Liver (tissue), 9 donors: ENCODE results near the gene VMAC. TPM values are rescaled to one million over a fixed set of nuclear protein-coding genes. Genes with fewer than 3 reads are reported as not detected.

Experiments
- DNase-seq: peaks from one replicate; pipeline ENCODE4 v3.0.0-alpha.2; 2017; ENCODE audit warnings: low spot score
- H3K27ac ChIP-seq, 2 donors: one replicate each; pipeline ENCODE4 v1.7.0; 2013; ENCODE audit warnings: inconsistent platforms in 2 of 2, low read length in 2 of 2, control low read depth in 1 of 2, low read depth in 1 of 2, mild to moderate bottlenecking in 1 of 2
- H3K27me3 ChIP-seq, 4 donors: one replicate each; pipeline versions ENCODE4 v1.6.1 to v1.7.0; 2013; ENCODE audit warnings: low read length in 3 of 4, inconsistent platforms in 1 of 4, mild to moderate bottlenecking in 1 of 4, moderate library complexity in 1 of 4; ENCODE audit not compliant: control insufficient read depth in 4 of 4, insufficient read depth in 4 of 4
- H3K36me3 ChIP-seq, 4 donors: one replicate each; pipeline versions ENCODE4 v1.6.1 to v1.7.0; 2013; ENCODE audit warnings: low read length in 3 of 4, mild to moderate bottlenecking in 3 of 4, low read depth in 1 of 4, moderate library complexity in 1 of 4; ENCODE audit not compliant: control insufficient read depth in 4 of 4, insufficient read depth in 3 of 4
- H3K4me1 ChIP-seq, 4 donors: one replicate each; pipeline versions ENCODE4 v1.6.1 to v1.7.0; 2013; ENCODE audit warnings: low read length in 3 of 4, mild to moderate bottlenecking in 3 of 4, moderate library complexity in 1 of 4; ENCODE audit not compliant: control insufficient read depth in 4 of 4, insufficient read depth in 4 of 4
- H3K4me3 ChIP-seq, 3 donors: one replicate each; pipeline versions ENCODE4 v1.6.1 to v1.7.0; 2013; ENCODE audit warnings: low read length in 3 of 3, control low read depth in 1 of 3, low read depth in 1 of 3, mild to moderate bottlenecking in 1 of 3
- H3K9ac ChIP-seq, 2 donors: one replicate each; pipeline ENCODE4 v1.7.0; 2013; ENCODE audit warnings: low read length in 2 of 2, mild to moderate bottlenecking in 2 of 2, moderate library complexity in 2 of 2, control low read depth in 1 of 2, low read depth in 1 of 2
- H3K9me3 ChIP-seq, 4 donors: one replicate each; pipeline versions ENCODE4 v1.6.1 to v1.7.0; 2013; ENCODE audit warnings: low read length in 3 of 4; ENCODE audit not compliant: control insufficient read depth in 4 of 4
- CTCF ChIP-seq: fragments of 150-350 bp; IDR thresholded peaks from 2 replicates; pipeline ENCODE4 v1.5.1; 2017; ENCODE audit warnings: improper control_type of control experiment, low read depth, low read length; ENCODE audit not compliant: missing input control
- FOXA1 ChIP-seq: IDR thresholded peaks from 2 replicates; pipeline ENCODE4 v1.6.1; 2016; ENCODE audit warnings: antibody characterized with exemption
- FOXA2 ChIP-seq: IDR thresholded peaks from 2 replicates; pipeline ENCODE4 v1.6.1; 2016; ENCODE audit warnings: antibody characterized with exemption
- GABPA ChIP-seq, 2 donors: IDR thresholded peaks in 1 of 2; conservative IDR thresholded peaks in 1 of 2; 2 replicates each; pipeline ENCODE4 v1.6.1; 2016; ENCODE audit warnings: antibody characterized with exemption in 2 of 2, mild to moderate bottlenecking in 1 of 2, moderate library complexity in 1 of 2
- HNF4A ChIP-seq, 2 donors: conservative IDR thresholded peaks; 2 replicates each; pipeline ENCODE4 v1.6.1; 2016; ENCODE audit warnings: antibody characterized with exemption in 2 of 2, mild to moderate bottlenecking in 2 of 2
- HNF4G ChIP-seq: IDR thresholded peaks from 2 replicates; pipeline ENCODE4 v1.6.1; 2016; ENCODE audit warnings: antibody characterized with exemption
- JUND ChIP-seq, 2 donors: IDR thresholded peaks; 2 replicates each; pipeline ENCODE4 v1.6.1; 2016; ENCODE audit warnings: antibody characterized with exemption in 2 of 2
- MAX ChIP-seq: IDR thresholded peaks from 2 replicates; pipeline ENCODE4 v1.6.1; 2016; ENCODE audit warnings: antibody characterized with exemption
- RAD21 ChIP-seq, 2 donors: IDR thresholded peaks; 2 replicates each; pipeline ENCODE4 v1.6.1; 2016; ENCODE audit warnings: antibody characterized with exemption in 2 of 2, mild to moderate bottlenecking in 2 of 2
- REST ChIP-seq: IDR thresholded peaks from 2 replicates; pipeline ENCODE4 v1.6.1; 2016; ENCODE audit warnings: antibody characterized with exemption, mild to moderate bottlenecking
- RXRA ChIP-seq, 2 donors: IDR thresholded peaks; 2 replicates each; pipeline ENCODE4 v1.6.1; 2017 to 2018; ENCODE audit warnings: antibody characterized with exemption in 2 of 2, mild to moderate bottlenecking in 1 of 2
- SP1 ChIP-seq: IDR thresholded peaks from 2 replicates; pipeline ENCODE4 v1.6.1; 2018; ENCODE audit warnings: antibody characterized with exemption, mild to moderate bottlenecking
- TAF1 ChIP-seq: conservative IDR thresholded peaks from 2 replicates; pipeline ENCODE4 v1.6.1; 2016; ENCODE audit warnings: antibody characterized with exemption, mild to moderate bottlenecking
- YY1 ChIP-seq: IDR thresholded peaks from 2 replicates; pipeline ENCODE4 v1.6.1; 2016; ENCODE audit warnings: antibody characterized with exemption, mild to moderate bottlenecking
- ZBTB33 ChIP-seq: IDR thresholded peaks from 2 replicates; pipeline ENCODE4 v1.6.1; 2016; ENCODE audit warnings: antibody characterized with exemption
- WGBS: extraction: QIAGEN DNeasy Blood & Tissue Kit; methylation state at CpG from one replicate; pipeline ENCODE4 v1.1.7; 2013; 5-methylcytosine and 5-hydroxymethylcytosine counted together
- polyA plus RNA-seq, 2 donors: library from polyadenylated mRNA; stranded (reverse) in 1 of 2; unstranded in 1 of 2; fragments of 200-250 nt in 1 of 2; fragments of >200 nt in 1 of 2; fragmentation: Nextera tagmentation in 1 of 2; extraction: Ambion mirVana in 1 of 2; gene quantifications; one replicate each; pipeline versions ENCODE4 v1.2.1 to v1.2.3, GENCODE V29; 2013 to 2015
- total RNA-seq, 2 donors: library from RNA; depleted of rRNA; stranded (reverse); fragments of >200 nt; gene quantifications; one replicate each; pipeline ENCODE4 v1.2.3, GENCODE V29; 2014
- donor health status: healthy.
- donor health status: healthy.
- donor health status: healthy.
- donor health status: healthy.
- donor health status: healthy.

VMAC gene
- total and polyA plus RNA-seq, 4 donors: 1.2 to 7.7 (median 2.6) TPM

- H3K4me3 ChIP-seq: no peak overlapping the region
- 96% methylated on average over 18 of the region's 18 CpGs for WGBS
- no peak for DNase-seq
- H3K27ac ChIP-seq: no peak overlapping the region
- H3K9ac ChIP-seq: no peak overlapping the region
- no peak for TF ChIP-seq JUND (IDR thresholded peaks at IDR 0.05)
- no peak for TF ChIP-seq CTCF
- TF ChIP-seq SP1: no peak
- no peak for TF ChIP-seq MAX
- no peak for TF ChIP-seq YY1
- TF ChIP-seq FOXA1: no peak
- no peak for TF ChIP-seq HNF4A (conservative IDR thresholded peaks at IDR 0.05)
- no peak for TF ChIP-seq TAF1
- TF ChIP-seq REST: no peak
- TF ChIP-seq HNF4G: no peak
- TF ChIP-seq RAD21 (IDR thresholded peaks at IDR 0.05): no peak
- no peaks in the 10 kb centered on the region for H3K36me3 ChIP-seq
- no peaks in the 10 kb centered on the region for H3K9me3 ChIP-seq
- no peaks in the 10 kb centered on the region for H3K4me1 ChIP-seq
- no peaks in the 10 kb centered on the region for H3K27me3 ChIP-seq
Observed at GRCh38 chr19:5857203-5858081, 47.2 kb upstream of the VMAC start.

- no peak overlapping the region for H3K27ac ChIP-seq
- H3K9ac ChIP-seq: no peak overlapping the region
- no peak overlapping the region for H3K4me3 ChIP-seq
- WGBS: 83% methylated on average over 11 of the region's 11 CpGs
- H3K4me1 ChIP-seq: no peaks in the 10 kb centered on the region
- DNase-seq: no peak
- no peaks in the 10 kb centered on the region for H3K36me3 ChIP-seq
- no peaks in the 10 kb centered on the region for H3K27me3 ChIP-seq
- no peaks in the 10 kb centered on the region for H3K9me3 ChIP-seq
- no peak for TF ChIP-seq SP1
- TF ChIP-seq RXRA (IDR thresholded peaks at IDR 0.05): no peak
- no peak for TF ChIP-seq GABPA (IDR thresholded peaks at IDR 0.05 in 1 of 2, conservative IDR thresholded peaks at IDR 0.05 in 1 of 2)
- no peak for TF ChIP-seq REST
- no peak for TF ChIP-seq FOXA1
- no peak for TF ChIP-seq FOXA2
- no peak for TF ChIP-seq MAX
- TF ChIP-seq RAD21 (IDR thresholded peaks at IDR 0.05): no peak
- no peak for TF ChIP-seq JUND (IDR thresholded peaks at IDR 0.05)
- TF ChIP-seq CTCF: no peak
- TF ChIP-seq HNF4G: no peak
- TF ChIP-seq ZBTB33: no peak
- TF ChIP-seq TAF1: no peak
Observed at GRCh38 chr19:5863030-5863665, 41.5 kb upstream of the VMAC start.
